Measurements from ENCODE around the gene NANOGP8.
A peak's percentile ranks its signal among the peaks of the same experiment; 100 is the strongest.
"Not testable (repeated sequence)": the region's sequence is repeated elsewhere in the genome, so short reads cannot be mapped to it uniquely, and the experiment has no call there.

The NANOGP8 gene

DNA sequence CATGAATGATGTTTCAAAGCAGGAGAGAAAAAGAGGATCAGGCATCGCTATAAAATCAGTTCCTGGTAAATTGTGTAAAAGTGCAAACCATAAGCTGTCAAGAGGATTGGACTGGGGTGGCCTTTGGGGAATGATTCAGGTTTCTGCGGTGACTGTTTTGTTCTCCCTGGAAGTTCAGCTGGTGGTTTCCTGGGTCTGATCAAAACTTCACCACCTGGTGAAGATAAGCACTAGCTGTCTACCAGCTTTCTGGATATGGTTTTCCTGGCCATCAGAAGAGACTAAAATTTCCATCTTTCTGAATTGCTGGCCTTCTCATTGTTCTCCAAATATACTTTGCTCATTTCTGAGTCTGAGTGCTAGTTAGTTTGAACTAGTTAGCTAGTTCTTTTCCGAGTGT, 2.7 kb upstream of the NANOGP8 start:
- TF ChIP-seq, protein P1, sequence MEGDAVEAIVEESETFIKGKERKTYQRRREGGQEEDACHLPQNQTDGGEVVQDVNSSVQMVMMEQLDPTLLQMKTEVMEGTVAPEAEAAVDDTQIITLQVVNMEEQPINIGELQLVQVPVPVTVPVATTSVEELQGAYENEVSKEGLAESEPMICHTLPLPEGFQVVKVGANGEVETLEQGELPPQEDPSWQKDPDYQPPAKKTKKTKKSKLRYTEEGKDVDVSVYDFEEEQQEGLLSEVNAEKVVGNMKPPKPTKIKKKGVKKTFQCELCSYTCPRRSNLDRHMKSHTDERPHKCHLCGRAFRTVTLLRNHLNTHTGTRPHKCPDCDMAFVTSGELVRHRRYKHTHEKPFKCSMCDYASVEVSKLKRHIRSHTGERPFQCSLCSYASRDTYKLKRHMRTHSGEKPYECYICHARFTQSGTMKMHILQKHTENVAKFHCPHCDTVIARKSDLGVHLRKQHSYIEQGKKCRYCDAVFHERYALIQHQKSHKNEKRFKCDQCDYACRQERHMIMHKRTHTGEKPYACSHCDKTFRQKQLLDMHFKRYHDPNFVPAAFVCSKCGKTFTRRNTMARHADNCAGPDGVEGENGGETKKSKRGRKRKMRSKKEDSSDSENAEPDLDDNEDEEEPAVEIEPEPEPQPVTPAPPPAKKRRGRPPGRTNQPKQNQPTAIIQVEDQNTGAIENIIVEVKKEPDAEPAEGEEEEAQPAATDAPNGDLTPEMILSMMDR (IDR thresholded peaks at IDR 0.05; ENCODE audit: borderline replicate concordance, insufficient read depth, low read depth, low read length), result no peak
- no peak overlapping the region for H3K4me3 ChIP-seq (ENCODE audit: low read depth, low read length)

DNA sequence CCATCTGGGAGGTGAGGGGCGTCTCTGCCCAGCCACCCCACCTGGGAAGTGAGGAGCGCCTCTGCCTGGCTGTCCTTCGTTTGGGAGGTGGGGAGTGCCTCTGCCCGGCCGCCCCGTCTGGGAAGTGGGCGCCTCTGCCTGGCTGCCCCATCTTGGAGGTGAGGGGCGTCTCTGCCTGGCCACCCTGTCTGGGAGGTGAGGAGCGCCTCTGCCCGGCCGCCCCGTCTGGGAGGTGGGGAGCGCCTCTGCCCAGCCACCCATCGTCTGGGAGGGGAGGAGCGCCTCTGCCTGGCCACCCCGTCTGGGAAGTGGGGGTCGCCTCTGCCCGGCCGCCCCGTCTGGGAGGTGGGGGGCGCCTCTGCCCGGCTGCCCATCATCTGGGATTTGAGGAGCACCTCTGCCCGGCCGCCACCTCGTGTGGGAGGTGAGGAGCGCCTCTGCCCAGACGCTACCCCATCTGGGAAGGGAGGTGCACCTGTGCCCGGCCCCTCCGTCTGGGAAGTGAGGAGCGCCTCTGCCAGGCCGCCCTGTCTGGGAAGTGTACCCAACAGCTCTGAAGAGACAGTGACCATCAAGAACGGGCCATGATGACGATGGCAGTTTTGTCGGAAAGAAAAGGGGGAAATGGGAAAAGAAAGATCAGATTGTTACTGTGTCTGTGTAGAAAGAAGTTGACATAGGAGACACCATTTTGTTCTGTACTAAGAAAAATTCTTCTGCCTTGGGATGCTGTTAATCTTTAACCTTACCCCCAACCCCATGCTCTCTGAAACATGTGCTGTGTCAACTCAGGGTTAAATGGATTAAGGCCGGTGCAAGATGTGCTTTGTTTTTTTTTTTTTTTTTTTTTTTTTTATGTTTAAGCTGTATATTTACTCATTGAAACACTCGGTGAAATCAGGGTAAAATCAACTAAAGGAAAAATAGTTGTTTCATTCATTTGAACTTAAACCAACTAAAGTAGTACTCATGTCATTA, 2.4 kb downstream of the NANOGP8 start:
- H3K4me3 ChIP-seq (ENCODE audit: low read depth, low read length), result not testable (repeated sequence)

DNA sequence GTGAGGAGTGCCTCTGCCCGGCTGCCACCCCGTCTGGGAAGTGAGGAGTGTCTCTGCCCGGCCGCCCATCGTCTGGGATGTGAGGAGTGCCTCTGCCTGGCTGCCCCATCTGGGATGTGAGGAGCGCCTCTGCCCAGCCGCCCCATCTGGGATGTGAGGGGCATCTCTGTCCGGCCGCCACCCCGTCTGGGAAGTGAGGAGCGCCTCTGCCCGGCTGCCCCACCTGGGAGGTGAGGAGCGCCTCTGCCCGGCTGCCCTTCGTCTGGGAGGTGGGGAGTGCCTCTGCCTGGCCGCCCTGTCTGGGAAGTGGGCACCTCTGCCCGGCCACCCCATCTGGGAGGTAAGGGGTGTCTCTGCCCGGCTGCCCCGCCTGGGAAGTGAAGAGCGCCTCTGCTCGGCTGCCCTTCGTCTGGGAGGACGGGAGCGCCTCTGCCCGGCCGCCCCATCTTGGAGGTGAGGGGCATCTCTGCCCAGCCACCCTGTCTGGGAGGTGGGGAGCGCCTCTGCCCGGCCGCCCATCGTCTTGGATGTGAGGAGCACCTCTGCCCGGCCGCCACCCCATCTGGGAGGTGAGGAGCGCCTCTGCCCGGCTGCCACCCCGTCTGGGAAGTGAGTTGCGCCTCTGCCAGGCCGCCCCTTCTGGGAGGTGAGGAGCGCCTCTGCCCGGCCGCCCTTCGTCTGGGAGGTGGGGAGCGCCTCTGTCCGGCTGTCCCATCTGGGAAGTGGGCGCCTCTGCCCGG, 3.3 kb downstream of the NANOGP8 start:
- not testable (repeated sequence) for H3K4me3 ChIP-seq (ENCODE audit: low read depth, low read length)

DNA sequence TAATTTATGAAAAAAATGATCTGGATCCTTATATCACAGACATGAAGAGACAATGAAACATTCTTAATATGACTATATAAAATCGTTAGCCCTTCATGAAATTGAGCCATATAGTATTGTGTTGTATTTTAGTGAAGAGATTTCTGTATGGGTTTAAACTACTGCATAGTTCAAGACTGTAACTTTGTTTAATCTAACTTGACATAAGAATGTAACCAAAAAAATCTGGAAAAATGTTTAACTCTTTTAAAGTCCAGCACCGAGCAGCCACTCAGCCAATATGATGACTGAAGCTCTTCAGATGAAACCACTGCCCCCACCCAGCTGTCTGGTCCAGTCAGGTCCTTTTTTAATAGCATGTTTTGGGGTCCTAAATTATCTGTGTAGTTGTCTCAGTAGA, 4.9 kb downstream of the NANOGP8 start:
- TF ChIP-seq, protein P1 (IDR thresholded peaks at IDR 0.05; ENCODE audit: borderline replicate concordance, insufficient read depth, low read depth, low read length), result no peak
- no peak overlapping the region for H3K4me3 ChIP-seq (ENCODE audit: low read depth, low read length)

DNA sequence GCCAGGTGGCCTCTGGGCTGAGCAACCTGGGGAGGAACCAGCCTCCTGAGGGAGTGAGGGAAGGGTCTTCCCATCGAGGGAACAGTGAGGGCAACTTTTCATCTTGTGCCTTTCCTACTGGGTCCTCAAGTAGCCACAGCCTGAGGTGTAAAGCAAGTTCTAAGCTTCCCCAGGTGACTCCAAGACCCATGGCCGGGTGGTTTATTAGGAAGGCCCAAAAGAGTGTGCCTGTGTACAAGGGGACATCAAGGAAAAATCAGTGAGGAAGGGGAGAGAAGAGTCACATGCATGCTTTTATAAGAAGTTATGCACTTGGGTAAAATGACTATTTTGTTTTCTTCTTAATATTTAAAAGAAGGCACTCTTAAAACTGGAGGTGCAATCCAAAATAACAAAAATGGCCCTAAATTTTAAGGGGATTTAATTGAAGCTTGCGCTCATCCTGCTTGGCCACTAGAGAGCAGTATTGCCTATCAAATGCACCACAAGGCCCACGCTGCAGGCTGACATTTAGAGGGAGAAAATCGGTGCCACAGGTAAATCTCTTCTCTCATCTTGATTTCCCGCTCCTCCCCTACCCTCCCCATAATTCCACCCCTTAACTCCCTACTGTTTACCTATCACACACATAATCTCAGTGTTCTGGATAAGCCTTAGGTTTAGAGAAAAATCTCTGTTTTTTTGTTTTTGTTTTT, 6.7 kb downstream of the NANOGP8 start:
- TF ChIP-seq, protein P1 (IDR thresholded peaks at IDR 0.05; ENCODE audit: borderline replicate concordance, insufficient read depth, low read depth, low read length), result peak; percentile 66
- no peak overlapping the region for H3K4me3 ChIP-seq (ENCODE audit: low read depth, low read length)

DNA sequence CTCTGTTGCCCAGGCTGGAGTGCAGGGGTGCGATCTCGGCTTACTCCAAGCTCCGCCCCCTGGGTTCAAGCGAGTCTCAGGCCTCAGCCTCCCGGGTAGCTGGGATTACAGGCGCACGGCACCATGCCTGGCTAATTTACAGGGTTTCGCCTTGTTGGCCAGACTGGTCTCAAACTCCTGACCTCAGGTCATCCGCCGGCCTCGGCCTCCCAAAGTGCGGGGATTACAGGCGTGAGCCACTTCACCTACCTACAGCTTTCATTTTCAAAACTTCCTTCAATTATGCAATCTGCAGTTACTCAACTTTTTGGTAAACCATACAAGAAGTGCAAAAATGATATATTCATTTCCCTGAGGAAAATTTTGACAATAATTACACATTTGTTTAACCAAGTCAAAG, 14.0 kb downstream of the NANOGP8 start:
- H3K4me3 ChIP-seq (ENCODE audit: low read depth, low read length), result no peak overlapping the region
- TF ChIP-seq, protein P1 (IDR thresholded peaks at IDR 0.05; ENCODE audit: borderline replicate concordance, insufficient read depth, low read depth, low read length), result no peak

DNA sequence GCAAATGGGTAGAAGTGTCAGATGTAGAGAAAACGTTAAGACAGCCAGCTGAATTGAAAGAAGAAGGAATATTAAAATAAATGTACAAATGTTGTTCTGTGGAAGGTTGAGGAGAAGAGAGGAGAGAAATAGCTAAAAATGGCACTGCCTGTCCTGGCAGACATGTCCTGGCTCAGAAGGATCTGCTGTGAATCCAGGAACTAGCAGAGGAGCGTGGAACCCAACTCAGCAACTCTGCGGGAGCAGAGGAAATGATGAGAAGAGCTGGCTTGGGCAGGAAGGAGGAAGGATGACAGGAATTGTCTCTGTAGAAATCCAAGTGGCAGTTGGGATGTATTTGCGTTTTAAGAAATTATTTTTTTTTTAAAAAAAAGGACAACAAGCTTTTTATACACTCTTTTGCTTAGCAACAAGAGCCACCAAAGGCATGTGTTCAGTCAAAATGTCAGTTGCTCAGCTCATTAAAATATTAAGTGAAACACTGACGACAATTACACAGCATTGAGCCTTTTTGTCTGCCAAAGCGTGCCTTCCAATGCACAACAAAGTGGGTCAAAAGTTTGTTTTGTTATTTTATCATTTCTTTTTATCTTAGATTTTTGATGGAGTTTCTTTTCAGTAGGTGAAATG, 16.1 kb downstream of the NANOGP8 start:
- TF ChIP-seq, protein P1 (IDR thresholded peaks at IDR 0.05; ENCODE audit: borderline replicate concordance, insufficient read depth, low read depth, low read length), result no peak
- no peak overlapping the region for H3K4me3 ChIP-seq (ENCODE audit: low read depth, low read length)
